Measurements from ENCODE around the gene TMEM269. TPM values are rescaled to one million over a fixed set of nuclear protein-coding genes. Genes with fewer than 3 reads are reported as not detected.
"Not testable (repeated sequence)": the region's sequence is repeated elsewhere in the genome, so short reads cannot be mapped to it uniquely, and the experiment has no call there.

The TMEM269 gene
- total and polyA plus RNA-seq, 8 donors: 0.17 to 1.6 (median 1.3) TPM; not detected in 1

DNA sequence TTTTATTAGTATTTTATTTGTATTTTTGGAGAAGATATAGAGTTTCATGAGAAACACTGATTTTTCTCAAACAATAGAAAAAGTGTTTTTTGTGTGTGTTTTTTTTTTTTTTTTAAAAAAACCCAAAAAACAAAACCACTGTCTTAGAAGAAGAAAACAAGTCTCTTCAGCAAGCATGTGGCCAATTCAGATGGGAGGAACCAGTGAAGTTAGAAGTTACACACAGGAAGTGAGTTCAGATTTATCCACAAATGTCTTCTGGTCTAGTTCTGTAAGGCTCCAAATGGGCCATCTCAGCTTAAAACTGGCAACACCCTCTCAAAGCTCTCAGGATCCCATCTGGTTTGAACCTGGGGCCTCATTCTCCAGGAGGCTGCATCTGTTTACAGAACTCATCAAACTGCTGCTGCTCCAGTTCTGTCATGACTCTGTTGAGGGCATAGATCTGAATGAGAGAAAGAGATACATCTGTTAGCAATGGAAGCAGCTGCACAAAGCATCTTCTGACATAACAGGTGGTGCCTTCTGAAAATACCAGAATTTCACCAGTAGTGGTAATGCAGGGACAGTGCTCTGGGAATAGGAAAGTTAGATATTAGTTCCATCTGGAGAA lies 22.4 kb downstream of the TMEM269 start:
- Histone ChIP-seq H3K27ac (no peak overlapping the region), H3K36me3 (peaks cover 0 to 4% of the 10 kb centered on the region in 2 donors), H3K27me3 (no peaks in the 10 kb centered on the region), H3K9me3 (no peaks in the 10 kb centered on the region), H3K4me1 (no peaks in the 10 kb centered on the region), H3K4me3 (no peak overlapping the region)
- ATAC-seq (no peak), DNase-seq (no peak)
- TF ChIP-seq, protein P1, sequence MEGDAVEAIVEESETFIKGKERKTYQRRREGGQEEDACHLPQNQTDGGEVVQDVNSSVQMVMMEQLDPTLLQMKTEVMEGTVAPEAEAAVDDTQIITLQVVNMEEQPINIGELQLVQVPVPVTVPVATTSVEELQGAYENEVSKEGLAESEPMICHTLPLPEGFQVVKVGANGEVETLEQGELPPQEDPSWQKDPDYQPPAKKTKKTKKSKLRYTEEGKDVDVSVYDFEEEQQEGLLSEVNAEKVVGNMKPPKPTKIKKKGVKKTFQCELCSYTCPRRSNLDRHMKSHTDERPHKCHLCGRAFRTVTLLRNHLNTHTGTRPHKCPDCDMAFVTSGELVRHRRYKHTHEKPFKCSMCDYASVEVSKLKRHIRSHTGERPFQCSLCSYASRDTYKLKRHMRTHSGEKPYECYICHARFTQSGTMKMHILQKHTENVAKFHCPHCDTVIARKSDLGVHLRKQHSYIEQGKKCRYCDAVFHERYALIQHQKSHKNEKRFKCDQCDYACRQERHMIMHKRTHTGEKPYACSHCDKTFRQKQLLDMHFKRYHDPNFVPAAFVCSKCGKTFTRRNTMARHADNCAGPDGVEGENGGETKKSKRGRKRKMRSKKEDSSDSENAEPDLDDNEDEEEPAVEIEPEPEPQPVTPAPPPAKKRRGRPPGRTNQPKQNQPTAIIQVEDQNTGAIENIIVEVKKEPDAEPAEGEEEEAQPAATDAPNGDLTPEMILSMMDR (IDR thresholded peaks at IDR 0.05): no peak
- intact Hi-C loops (cut with DNase I): no loop called here

DNA sequence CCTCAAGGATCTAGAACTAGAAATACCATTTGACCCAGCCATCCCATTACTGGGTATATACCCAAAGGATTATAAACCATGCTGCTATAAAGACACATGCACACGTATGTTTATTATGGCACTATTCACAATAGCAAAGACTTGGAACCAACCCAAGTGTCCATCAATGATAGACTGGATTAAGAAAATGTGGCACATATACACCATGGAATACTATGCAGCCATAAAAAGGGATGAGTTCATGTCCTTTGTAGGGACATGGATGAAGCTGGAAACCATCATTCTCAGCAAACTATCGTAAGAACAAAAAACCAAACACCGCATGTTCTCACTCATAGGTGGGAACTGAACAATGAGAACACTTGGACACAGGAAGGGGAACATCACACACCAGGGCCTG lies 30.0 kb downstream of the TMEM269 start:
- H3K27me3 ChIP-seq; H3K27ac ChIP-seq; H3K4me3 ChIP-seq; intact Hi-C loops (cut with DNase I); ATAC-seq; DNase-seq; H3K36me3 ChIP-seq; H3K9me3 ChIP-seq: not testable (repeated sequence)
- H3K4me1 ChIP-seq: peaks cover 11 to 21% of the 10 kb centered on the region in 2 donors

DNA sequence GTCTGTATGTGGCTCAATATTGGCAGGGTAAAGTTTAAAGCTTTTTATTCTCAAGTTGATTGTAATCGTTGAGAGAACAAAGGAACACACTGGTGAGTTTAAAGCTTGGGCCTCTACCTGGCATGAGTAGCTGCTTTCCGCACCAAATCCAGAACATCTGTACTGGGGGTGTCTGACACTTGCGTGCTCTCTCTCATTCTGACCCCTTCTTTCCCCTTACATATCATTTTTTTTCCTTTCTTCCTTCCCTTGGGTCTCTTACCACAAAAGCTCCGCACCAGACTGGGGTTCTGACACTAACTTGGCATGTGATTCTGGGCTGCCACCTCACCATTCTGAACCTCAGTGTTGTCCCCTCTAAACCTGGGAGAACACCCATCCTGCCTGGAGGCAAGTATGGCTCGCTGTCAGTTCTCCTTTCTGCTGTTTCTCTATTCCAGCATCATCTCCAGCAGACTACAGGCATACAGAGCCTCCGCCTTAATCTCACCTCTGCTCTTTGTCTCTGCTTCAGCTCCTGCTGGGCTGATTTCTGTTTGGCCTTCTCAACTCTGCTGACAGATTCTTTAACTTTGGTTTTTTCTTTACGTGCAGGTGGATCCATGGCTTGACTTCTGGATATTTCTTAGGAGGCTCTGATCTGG lies 31.3 kb downstream of the TMEM269 start:
- Histone ChIP-seq H3K27ac (peak overlapping the region; percentile 94 to 98), H3K4me1 (peaks cover 11 to 25% of the 10 kb centered on the region in 2 donors), H3K27me3 (no peaks in the 10 kb centered on the region), H3K4me3 (peak overlapping the region; percentile 58 to 66), H3K9me3 (no peaks in the 10 kb centered on the region), H3K36me3 (peaks cover 0 to 5% of the 10 kb centered on the region in 2 donors)
- ATAC-seq (peak; percentile 5), DNase-seq (peak in 2 of 4 donors; percentile 10 to 15)
- intact Hi-C loops (cut with DNase I): no loop called here
- TF ChIP-seq, protein P1 (IDR thresholded peaks at IDR 0.05): no peak

DNA sequence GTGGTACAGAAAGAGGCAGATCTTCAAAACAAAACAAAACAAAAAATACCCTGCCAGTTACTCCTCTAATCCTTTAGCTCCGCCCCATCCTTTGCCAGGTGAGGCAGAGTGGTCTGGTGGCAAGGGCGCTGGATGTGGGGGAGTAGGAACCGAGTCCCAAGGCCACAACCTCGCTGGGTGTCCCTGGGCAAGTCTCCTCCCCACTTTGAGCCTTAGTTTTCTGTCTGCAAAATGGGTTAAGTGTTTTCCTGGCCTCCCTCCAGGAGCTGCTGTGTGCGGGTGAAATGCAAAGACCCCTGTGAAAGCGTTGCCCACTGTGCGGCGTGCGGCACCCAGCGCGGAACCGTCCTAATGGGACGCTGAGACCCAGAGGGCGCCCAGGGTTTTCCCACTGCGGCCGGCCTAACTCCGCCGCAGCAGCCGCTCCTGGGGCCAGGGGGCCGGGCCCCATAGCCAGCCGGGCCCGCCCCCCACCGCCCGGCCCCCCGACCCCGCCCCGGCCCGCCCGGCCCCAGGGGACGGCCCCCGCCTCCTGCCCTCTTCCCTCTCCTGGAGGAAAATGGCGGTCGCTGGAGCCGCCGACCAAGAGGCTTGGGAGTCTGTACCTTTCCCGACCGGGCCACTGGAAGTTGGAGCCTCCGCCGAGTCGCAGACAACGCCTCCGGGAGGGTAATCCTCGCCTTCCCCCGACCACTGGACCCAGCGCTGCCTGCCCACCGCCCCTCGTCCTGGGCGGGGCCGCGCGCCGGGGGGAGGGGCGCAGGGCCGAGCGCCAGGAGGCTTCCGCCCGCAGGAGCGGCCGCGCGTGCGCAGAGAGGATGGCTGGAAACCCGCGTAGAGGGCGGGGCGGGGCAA lies 32.0 kb downstream of the TMEM269 start, which contains the start of the genes ERMAP and SVBP:
TSS of gene ERMAP (plus strand) at position 538 of the 855 bp plus-strand sequence. CDS start 13,327 bp downstream, outside the sequence.
TSS of gene SVBP (minus strand) at position 813 of the 855 bp plus-strand sequence. CDS start 853 bp downstream, outside the sequence.
- TF ChIP-seq, protein P1 (IDR thresholded peaks at IDR 0.05): no peak
- peak; percentile 97 for ATAC-seq

DNA sequence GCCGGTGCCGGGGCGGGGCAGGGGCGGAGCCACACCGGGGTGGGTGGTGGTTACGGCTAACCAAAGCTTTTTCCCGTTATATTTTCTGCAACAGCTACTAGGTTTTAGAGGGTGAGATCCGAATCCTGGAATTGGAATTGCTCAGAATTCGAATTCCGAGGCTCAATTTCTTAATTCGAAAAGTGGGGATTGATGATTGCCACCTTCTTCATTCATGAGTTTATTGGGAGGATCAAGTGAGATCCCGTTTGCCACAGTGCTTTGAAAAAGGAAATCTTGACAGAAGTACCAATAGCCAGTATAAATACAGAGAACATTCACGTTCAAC lies 32.6 kb downstream of the TMEM269 start:
- ATAC-seq (no peak), DNase-seq (no peak)
- intact Hi-C loops (cut with DNase I): no loop called here
- Histone ChIP-seq H3K9me3 (no peaks in the 10 kb centered on the region), H3K36me3 (peaks cover 0 to 5% of the 10 kb centered on the region in 2 donors), H3K27me3 (no peaks in the 10 kb centered on the region), H3K4me1 (peaks cover 11 to 28% of the 10 kb centered on the region in 2 donors), H3K4me3 (peak overlapping the region; percentile 58 to 66), H3K27ac (peak overlapping the region; percentile 94 to 98)
- TF ChIP-seq, protein P1 (IDR thresholded peaks at IDR 0.05): no peak

More for the DNA sequence above, 32.0 kb downstream of the TMEM269 start, which contains the start of the genes ERMAP and SVBP:
- H3K9me3 ChIP-seq: no peaks in the 10 kb centered on the region
- H3K4me1 ChIP-seq: peaks cover 11 to 25% of the 10 kb centered on the region in 2 donors
- H3K4me3 ChIP-seq: peak within 1 kb of the TSS; percentile 58 to 66
- peaks cover 0 to 5% of the 10 kb centered on the region in 2 donors for H3K36me3 ChIP-seq
- intact Hi-C loops (cut with DNase I): no loop called here
- peak within 1 kb of the TSS; percentile 94 to 98 for H3K27ac ChIP-seq
- DNase-seq: peak; percentile 94 to 99 (median 95)
- no peaks in the 10 kb centered on the region for H3K27me3 ChIP-seq
